ENCODE data around the gene ALG9. TPM values are rescaled to one million over a fixed set of nuclear protein-coding genes. Genes with fewer than 3 reads are reported as not detected.

Gene ALG9
- total and polyA plus RNA-seq, 10 of the 15 experiments (the other 5 are each of a cell fraction or from before 2014, with no cell fraction given): 10.8 to 41.6 (median 25.5) TPM

GRCh38 chr11:111785886-111786412 is 85.4 kb downstream of the ALG9 start:
- Histone ChIP-seq H2AFZ (ENCODE audit: control insufficient read depth, low read depth, low read length) (no peak overlapping the region), H3K27me3 (replicated peaks in 1 of 2; ENCODE audit: control insufficient read depth in 2 of 2, insufficient read depth in 2 of 2, low read length in 1 of 2) (no peaks in the 10 kb centered on the region), H3K36me3 (ENCODE audit: control insufficient read depth in 2 of 2, insufficient read depth in 2 of 2, low read length in 1 of 2) (peaks cover 0 to 8% of the 10 kb centered on the region in 2 experiments), H3K9me3 (replicated peaks; ENCODE audit: control insufficient read depth, insufficient read depth, low read length) (no peaks in the 10 kb centered on the region), H3K27ac (ENCODE audit: control insufficient read depth, insufficient read depth) (no peak overlapping the region), H3K9ac (ENCODE audit: control insufficient read depth, insufficient read depth, low read length) (no peak overlapping the region), H3K4me1 (ENCODE audit: control insufficient read depth, insufficient read depth, low read length) (no peaks in the 10 kb centered on the region), H3K79me2 (ENCODE audit: control insufficient read depth, insufficient read depth, low read length) (no peaks in the 10 kb centered on the region), H3K4me2 (ENCODE audit: control insufficient read depth, insufficient read depth) (no peak overlapping the region), H4K20me1 (ENCODE audit: control insufficient read depth, insufficient read depth) (no peaks in the 10 kb centered on the region), H3K4me3 (no peak overlapping the region)
- in situ Hi-C loops (cut with MboI) (no loop called here), intact Hi-C loops (cut with micrococcal nuclease; ENCODE audit: unreplicated experiment) (no loop called here)
- CTCF ChIA-PET: interaction anchor here (0.8 to 1.3 kb wide), 4 partner anchors 9 to 41 kb away, joined by 3 to 4 read pairs (median 3); no protein-coding TSS in a partner anchor
- SMC1A ChIA-PET (ENCODE audit: uncharacterized antibody, unreplicated experiment): interaction anchor here (1.0 to 2.0 kb wide), 4 partner anchors 9 to 56 kb away, joined by 3 to 10 read pairs (median 5); no protein-coding TSS in a partner anchor
- no TSS peak for BruUV-seq (replicated peaks)
- DNase-seq (ENCODE audit: low read depth, low spot score) (no peak), ATAC-seq (no peak), FAIRE-seq (no peak)
- WGBS (ENCODE audit: insufficient coverage, insufficient replicate concordance, low lambda C conversion rate, missing lambda C conversion rate): 74% methylated on average over 2 of the region's 2 CpGs
- POLR2A ChIA-PET: no interaction called here
- RAD21 ChIA-PET (ENCODE audit: unreplicated experiment): interaction anchor here (0.7 to 1.5 kb wide), 2 partner anchors 9 to 313 kb away, joined by 3 to 4 read pairs; no protein-coding TSS in a partner anchor
- TF ChIP-seq RELA (IDR thresholded peaks at IDR 0.05; ENCODE audit: borderline replicate concordance, partially characterized antibody) (no peak), RFX5 (IDR thresholded peaks at IDR 0.05; ENCODE audit: low read depth, low read length) (no peak), NFIC (IDR thresholded peaks at IDR 0.05; ENCODE audit: low read depth, low read length) (no peak), HCFC1 (IDR thresholded peaks at IDR 0.05; ENCODE audit: low read length) (no peak), JUNB (IDR thresholded peaks at IDR 0.05) (no peak), BCL11A (IDR thresholded peaks at IDR 0.05; ENCODE audit: low read depth, low read length) (no peak), SMARCA5 (IDR thresholded peaks at IDR 0.05) (no peak), CBX5 (IDR thresholded peaks at IDR 0.05; ENCODE audit: low read depth) (no peak), POU2F2 (IDR thresholded peaks at IDR 0.05; ENCODE audit: borderline replicate concordance, low read depth, low read length) (no peak), RCOR1 (conservative IDR thresholded peaks at IDR 0.05; ENCODE audit: low read depth, low read length) (no peak), STAT1 (conservative IDR thresholded peaks at IDR 0.05) (no peak)
- TF ChIP-seq, protein P1, sequence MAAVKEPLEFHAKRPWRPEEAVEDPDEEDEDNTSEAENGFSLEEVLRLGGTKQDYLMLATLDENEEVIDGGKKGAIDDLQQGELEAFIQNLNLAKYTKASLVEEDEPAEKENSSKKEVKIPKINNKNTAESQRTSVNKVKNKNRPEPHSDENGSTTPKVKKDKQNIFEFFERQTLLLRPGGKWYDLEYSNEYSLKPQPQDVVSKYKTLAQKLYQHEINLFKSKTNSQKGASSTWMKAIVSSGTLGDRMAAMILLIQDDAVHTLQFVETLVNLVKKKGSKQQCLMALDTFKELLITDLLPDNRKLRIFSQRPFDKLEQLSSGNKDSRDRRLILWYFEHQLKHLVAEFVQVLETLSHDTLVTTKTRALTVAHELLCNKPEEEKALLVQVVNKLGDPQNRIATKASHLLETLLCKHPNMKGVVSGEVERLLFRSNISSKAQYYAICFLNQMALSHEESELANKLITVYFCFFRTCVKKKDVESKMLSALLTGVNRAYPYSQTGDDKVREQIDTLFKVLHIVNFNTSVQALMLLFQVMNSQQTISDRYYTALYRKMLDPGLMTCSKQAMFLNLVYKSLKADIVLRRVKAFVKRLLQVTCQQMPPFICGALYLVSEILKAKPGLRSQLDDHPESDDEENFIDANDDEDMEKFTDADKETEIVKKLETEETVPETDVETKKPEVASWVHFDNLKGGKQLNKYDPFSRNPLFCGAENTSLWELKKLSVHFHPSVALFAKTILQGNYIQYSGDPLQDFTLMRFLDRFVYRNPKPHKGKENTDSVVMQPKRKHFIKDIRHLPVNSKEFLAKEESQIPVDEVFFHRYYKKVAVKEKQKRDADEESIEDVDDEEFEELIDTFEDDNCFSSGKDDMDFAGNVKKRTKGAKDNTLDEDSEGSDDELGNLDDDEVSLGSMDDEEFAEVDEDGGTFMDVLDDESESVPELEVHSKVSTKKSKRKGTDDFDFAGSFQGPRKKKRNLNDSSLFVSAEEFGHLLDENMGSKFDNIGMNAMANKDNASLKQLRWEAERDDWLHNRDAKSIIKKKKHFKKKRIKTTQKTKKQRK (IDR thresholded peaks at IDR 0.05; ENCODE audit: low read depth, low read length): no peak
- TF ChIP-seq, protein P2, sequence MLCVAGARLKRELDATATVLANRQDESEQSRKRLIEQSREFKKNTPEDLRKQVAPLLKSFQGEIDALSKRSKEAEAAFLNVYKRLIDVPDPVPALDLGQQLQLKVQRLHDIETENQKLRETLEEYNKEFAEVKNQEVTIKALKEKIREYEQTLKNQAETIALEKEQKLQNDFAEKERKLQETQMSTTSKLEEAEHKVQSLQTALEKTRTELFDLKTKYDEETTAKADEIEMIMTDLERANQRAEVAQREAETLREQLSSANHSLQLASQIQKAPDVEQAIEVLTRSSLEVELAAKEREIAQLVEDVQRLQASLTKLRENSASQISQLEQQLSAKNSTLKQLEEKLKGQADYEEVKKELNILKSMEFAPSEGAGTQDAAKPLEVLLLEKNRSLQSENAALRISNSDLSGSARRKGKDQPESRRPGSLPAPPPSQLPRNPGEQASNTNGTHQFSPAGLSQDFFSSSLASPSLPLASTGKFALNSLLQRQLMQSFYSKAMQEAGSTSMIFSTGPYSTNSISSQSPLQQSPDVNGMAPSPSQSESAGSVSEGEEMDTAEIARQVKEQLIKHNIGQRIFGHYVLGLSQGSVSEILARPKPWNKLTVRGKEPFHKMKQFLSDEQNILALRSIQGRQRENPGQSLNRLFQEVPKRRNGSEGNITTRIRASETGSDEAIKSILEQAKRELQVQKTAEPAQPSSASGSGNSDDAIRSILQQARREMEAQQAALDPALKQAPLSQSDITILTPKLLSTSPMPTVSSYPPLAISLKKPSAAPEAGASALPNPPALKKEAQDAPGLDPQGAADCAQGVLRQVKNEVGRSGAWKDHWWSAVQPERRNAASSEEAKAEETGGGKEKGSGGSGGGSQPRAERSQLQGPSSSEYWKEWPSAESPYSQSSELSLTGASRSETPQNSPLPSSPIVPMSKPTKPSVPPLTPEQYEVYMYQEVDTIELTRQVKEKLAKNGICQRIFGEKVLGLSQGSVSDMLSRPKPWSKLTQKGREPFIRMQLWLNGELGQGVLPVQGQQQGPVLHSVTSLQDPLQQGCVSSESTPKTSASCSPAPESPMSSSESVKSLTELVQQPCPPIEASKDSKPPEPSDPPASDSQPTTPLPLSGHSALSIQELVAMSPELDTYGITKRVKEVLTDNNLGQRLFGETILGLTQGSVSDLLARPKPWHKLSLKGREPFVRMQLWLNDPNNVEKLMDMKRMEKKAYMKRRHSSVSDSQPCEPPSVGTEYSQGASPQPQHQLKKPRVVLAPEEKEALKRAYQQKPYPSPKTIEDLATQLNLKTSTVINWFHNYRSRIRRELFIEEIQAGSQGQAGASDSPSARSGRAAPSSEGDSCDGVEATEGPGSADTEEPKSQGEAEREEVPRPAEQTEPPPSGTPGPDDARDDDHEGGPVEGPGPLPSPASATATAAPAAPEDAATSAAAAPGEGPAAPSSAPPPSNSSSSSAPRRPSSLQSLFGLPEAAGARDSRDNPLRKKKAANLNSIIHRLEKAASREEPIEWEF (IDR thresholded peaks at IDR 0.05; ENCODE audit: insufficient replicate concordance, low read depth, low read length): no peak

Measured in GM12878 (cell line).